ENCODE data around the gene COL12A1. TPM values are rescaled to one million over a fixed set of nuclear protein-coding genes. Genes with fewer than 3 reads are reported as not detected.

The COL12A1 gene
- total and polyA plus RNA-seq, 2 of the 13 experiments (the other 11 are each of a cell fraction or from before 2014, with no cell fraction given) = 0.02 TPM; not detected in 1

GRCh38 chr6:75208298-75209183 lies 2.7 kb upstream of the COL12A1 start:
- CTCF ChIA-PET (ENCODE audit: low intra/inter-chr PET ratio, low total read pairs) = interaction anchor here (1.0 to 1.8 kb wide), 9 partner anchors 307 to 1469 kb away, joined by 3 to 11 read pairs (median 6); no protein-coding TSS in a partner anchor
- Histone ChIP-seq H3K27ac (ENCODE audit: extremely low read length, insufficient read depth, low read length) (no peak overlapping the region), H4K20me1 (ENCODE audit: insufficient read depth, low read length) (no peaks in the 10 kb centered on the region), H3K4me2 (ENCODE audit: low read depth, low read length) (peak overlapping the region; percentile 15; the same call in 1 of the 2 replicates), H3K9me3 (ENCODE audit: low read length) (no peaks in the 10 kb centered on the region), H2AFZ (ENCODE audit: low read length) (no peak overlapping the region), H3K4me3 (replicated peaks in 1 of 3; ENCODE audit: insufficient read depth in 1 of 3, low read depth in 2 of 3, low read length in 3 of 3) (no peak overlapping the region), H3K79me2 (ENCODE audit: insufficient read depth, low read length) (no peaks in the 10 kb centered on the region), H3K27me3 (ENCODE audit: control insufficient read depth in 1 of 2, insufficient read depth in 2 of 2, low read length in 2 of 2) (peaks cover 5 to 51% of the 10 kb centered on the region in 2 experiments; a peak in 4 of 5 replicates), H3K36me3 (replicated peaks in 1 of 2; ENCODE audit: control insufficient read depth in 1 of 2, insufficient read depth in 2 of 2, low read length in 2 of 2) (no peaks in the 10 kb centered on the region), H3K4me1 (ENCODE audit: insufficient read depth, low read length) (no peaks in the 10 kb centered on the region; the same call in 1 of the 2 replicates), H3K9ac (ENCODE audit: insufficient read depth, low read depth, low read length) (no peak overlapping the region)
- in situ Hi-C loops (cut with HindIII; ENCODE audit: extremely low pct_ligation_motif_present, low pct_unique_long_range_greater_than_20kb) = loop anchor here (10.0 to 25.0 kb wide), 6 partner anchors 454 to 1471 kb away; no protein-coding TSS in a partner anchor
- BruUV-seq (replicated peaks) = no TSS peak
- POLR2A ChIA-PET = no interaction called here
- ATAC-seq (peak; percentile 91), FAIRE-seq (peak; percentile 67), DNase-seq (ENCODE audit: low spot score) (peak; percentile 58)
- WGBS (ENCODE audit: low lambda C conversion rate) = 9% methylated on average over 27 of the region's 33 CpGs
- intact Hi-C loops (cut with micrococcal nuclease; ENCODE audit: unreplicated experiment) = loop anchor here (1.0 to 10.0 kb wide), 7 partner anchors 144 to 1354 kb away; no protein-coding TSS in a partner anchor
- TF ChIP-seq ZMYM4 (CRISPR knock-in tag; IDR thresholded peaks at IDR 0.05) (0 out of 2 replicates have a peak, but pooled peaks have one; percentile 16), TAF15 (IDR thresholded peaks at IDR 0.05; ENCODE audit: low read depth, low read length, poor library complexity, severe bottlenecking) (no peak), SALL1 (CRISPR knock-in tag; IDR thresholded peaks at IDR 0.05) (0 out of 2 replicates have a peak, but pooled peaks have one; percentile 16), ZNF20 (CRISPR knock-in tag; IDR thresholded peaks at IDR 0.05) (no peak), PITX1 (CRISPR knock-in tag; IDR thresholded peaks at IDR 0.05) (no peak), ZBED4 (CRISPR knock-in tag; IDR thresholded peaks at IDR 0.05; ENCODE audit: borderline replicate concordance) (peak; percentile 65; the same call in 1 of the 2 replicates), EZH2 (conservative IDR thresholded peaks at IDR 0.05; ENCODE audit: low read depth, low read length) (peak; percentile 85; the same call in 1 of the 2 replicates), RAD21 (CRISPR knock-in tag; IDR thresholded peaks at IDR 0.05) (peak; percentile 80), ZNF501 (CRISPR knock-in tag; IDR thresholded peaks at IDR 0.05) (0 out of 2 replicates have a peak, but pooled peaks have one; percentile 25), NFAT5 (CRISPR knock-in tag; IDR thresholded peaks at IDR 0.05) (no peak), KDM2A (CRISPR knock-in tag; IDR thresholded peaks at IDR 0.05; ENCODE audit: borderline replicate concordance, low read depth) (peak; percentile 65; the same call in 1 of the 2 replicates), ZFP82 (CRISPR knock-in tag; IDR thresholded peaks at IDR 0.05; ENCODE audit: borderline replicate concordance) (no peak), MIXL1 (CRISPR knock-in tag; IDR thresholded peaks at IDR 0.05) (0 out of 2 replicates have a peak, but pooled peaks have one; percentile 27)
